GM12878 (cell line): Measurements from ENCODE around the gene DLG1. TPM values are rescaled to one million over a fixed set of nuclear protein-coding genes. Genes with fewer than 3 reads are reported as not detected.

ENCODE experiments used
- ATAC-seq: fragments of 200-7000 bp; cut with Tn5 transposase; 3 replicates; pipeline ENCODE4 v1.9.1; 2020; ENCODE audit warnings: mild to moderate bottlenecking, moderate library complexity
- BruUV-seq: library from RNA; stranded (reverse); fragments of 400-500 nt; replicated peaks from 2 replicates; lab custom pipeline; 2021; lab: Mats Ljungman, UMichigan
- CTCF ChIA-PET: fragments of 300-600 bp; sonication (Branson Sonifier 250); formaldehyde crosslinking; extraction: SDS; loops from one replicate; lab custom pipeline; 2021; ENCODE audit warnings: inconsistent platforms; lab: Yijun Ruan, JAX
- POLR2A ChIA-PET: fragments of 350-600 bp; formaldehyde crosslinking; extraction: SDS; loops from one replicate; lab custom pipeline; 2021; ENCODE audit warnings: inconsistent platforms; lab: Charles Lee
- RAD21 ChIA-PET: fragments of 300-600 bp; sonication (Branson Sonifier 250); formaldehyde crosslinking; loops from one replicate; lab custom pipeline; 2023; ENCODE audit warnings: antibody characterized with exemption; ENCODE audit not compliant: unreplicated experiment; lab: Charles Lee
- SMC1A ChIA-PET: fragments of 300-600 bp; sonication (Branson Sonifier 250); formaldehyde crosslinking; loops from one replicate; lab custom pipeline; 2023; ENCODE audit not compliant: unreplicated experiment, uncharacterized antibody; lab: Charles Lee
- DNase-seq: peaks from one replicate; pipeline ENCODE4 v3.0.0-alpha.2; 2011; ENCODE audit warnings: low read depth, low spot score
- FAIRE-seq: peaks from 3 replicates; lab custom pipeline; 2011; peaks lifted over from hg19 to GRCh38; lab: Jason Lieb, UNC
- H2AFZ ChIP-seq: 2 replicates; pipeline ENCODE4 v1.6.0; 2011; ENCODE audit warnings: low read depth, low read length, control low read depth; ENCODE audit not compliant: control insufficient read depth
- H3K27ac ChIP-seq: 2 replicates; pipeline ENCODE4 v1.5.1; 2011; ENCODE audit warnings: control low read depth; ENCODE audit not compliant: control insufficient read depth, insufficient read depth
- H3K27me3 ChIP-seq, 2 experiments: replicated peaks in 1 of 2; 2 replicates each; pipeline versions ENCODE4 v1.6.0 to v1.6.1; 2011; ENCODE audit warnings: low read length in 1 of 2; ENCODE audit not compliant: control insufficient read depth in 2 of 2, insufficient read depth in 2 of 2
- H3K36me3 ChIP-seq, 2 experiments: 2 replicates each; pipeline ENCODE4 v1.5.1; 2011; ENCODE audit warnings: low read length in 1 of 2; ENCODE audit not compliant: control insufficient read depth in 2 of 2, insufficient read depth in 2 of 2
- H3K4me1 ChIP-seq: 2 replicates; pipeline ENCODE4 v1.6.1; 2011; ENCODE audit warnings: mild to moderate bottlenecking, low read length, moderate library complexity, mixed read lengths; ENCODE audit not compliant: control insufficient read depth, insufficient read depth
- H3K4me2 ChIP-seq: 2 replicates; pipeline ENCODE4 v1.6.0; 2011; ENCODE audit warnings: control low read depth; ENCODE audit not compliant: control insufficient read depth, insufficient read depth
- H3K4me3 ChIP-seq: fragments of 200-600 bp; sonication (generic); 2 replicates; pipeline ENCODE4 v1.5.1; 2016
- H3K79me2 ChIP-seq: 2 replicates; pipeline ENCODE4 v1.6.0; 2011; ENCODE audit warnings: low read length; ENCODE audit not compliant: control insufficient read depth, insufficient read depth
- H3K9ac ChIP-seq: 2 replicates; pipeline ENCODE4 v1.8.0; 2011; ENCODE audit warnings: low read length, control low read depth, mixed read lengths; ENCODE audit not compliant: control insufficient read depth, insufficient read depth
- H3K9me3 ChIP-seq: replicated peaks from 3 replicates; pipeline ENCODE4 v1.5.1; 2011; ENCODE audit warnings: mild to moderate bottlenecking, low read length; ENCODE audit not compliant: control insufficient read depth, insufficient read depth
- H4K20me1 ChIP-seq: 2 replicates; pipeline ENCODE4 v1.6.0; 2011; ENCODE audit not compliant: control insufficient read depth, insufficient read depth
- BMI1 ChIP-seq: fragments of 450-650 bp; IDR thresholded peaks from 2 replicates; pipeline ENCODE4 v1.6.1; 2016; ENCODE audit warnings: mild to moderate bottlenecking, moderate library complexity, borderline replicate concordance
- CHD2 ChIP-seq: IDR thresholded peaks from 2 replicates; pipeline ENCODE4 v1.6.1; 2011; ENCODE audit warnings: low read depth, low read length, improper control_type of control experiment, borderline replicate concordance
- NFYB ChIP-seq: IDR thresholded peaks from 2 replicates; pipeline ENCODE4 v1.6.1; 2011; ENCODE audit warnings: low read depth, mild to moderate bottlenecking, low read length, improper control_type of control experiment, moderate library complexity; ENCODE audit not compliant: insufficient read depth
- PML ChIP-seq: IDR thresholded peaks from 2 replicates; pipeline ENCODE4 v1.6.1; 2012; ENCODE audit warnings: low read length, inconsistent platforms
- SUPT20H ChIP-seq: IDR thresholded peaks from 2 replicates; pipeline ENCODE4 v1.6.1; 2011; ENCODE audit warnings: low read depth, mild to moderate bottlenecking, low read length, moderate library complexity, borderline replicate concordance; ENCODE audit not compliant: control insufficient read depth
- WGBS: methylation state at CpG from one replicate; pipeline ENCODE4 v1.1.6; 2016; ENCODE audit warnings: low lambda C conversion rate; ENCODE audit not compliant: insufficient replicate concordance, insufficient coverage; ENCODE audit errors: missing lambda C conversion rate; 5-methylcytosine and 5-hydroxymethylcytosine counted together
- in situ Hi-C: fragments of 300-500 bp; cut with MboI; formaldehyde crosslinking; loops from 9 replicates; pipeline ENCODE4 v1.14.3; 2018; ENCODE audit warnings: mixed read lengths
- intact Hi-C: fragments of 100-400 bp; cut with micrococcal nuclease; formaldehyde crosslinking; loops from one replicate; pipeline ENCODE4 v1.14.2; 2022; ENCODE audit not compliant: unreplicated experiment
- polyA plus RNA-seq, 11 experiments: library from polyadenylated mRNA; depleted of rRNA in 4 of 11; unstranded in 6 of 11; stranded (reverse) in 5 of 11; fragments of >200 nt; fragmentation: Nextera tagmentation in 4 of 11; fragmentation: Illumina TruSeq in 1 of 11; extraction: Ambion mirVana in 4 of 11; extraction: Trizol in 1 of 11; gene quantifications; 1 replicate in 1 of 11; 2 replicates in 10 of 11; pipeline versions ENCODE4 v1.2.1 to v1.2.3, GENCODE V29; 2011 to 2016; ENCODE audit warnings: inconsistent platforms in 2 of 11, missing spikeins in 2 of 11, low read depth in 1 of 11
- total RNA-seq, 4 experiments: library from RNA; depleted of rRNA in 3 of 4; stranded (reverse); fragments of >200 nt in 3 of 4; fragmentation: Illumina TruSeq in 1 of 4; extraction: Trizol in 1 of 4; gene quantifications; 2 replicates each; pipeline versions ENCODE4 v1.2.1 to v1.2.3, GENCODE V29; 2013 to 2021
- TF ChIP-seq, protein P1 (sequence below): fragments of 450-650 bp; IDR thresholded peaks from 2 replicates; pipeline ENCODE4 v1.6.1; 2016; ENCODE audit warnings: mild to moderate bottlenecking, moderate library complexity, borderline replicate concordance

Gene DLG1
- total and polyA plus RNA-seq, 10 of the 15 experiments (the other 5 are each of a cell fraction or from before 2014, with no cell fraction given): 9.2 to 63.1 (median 40.1) TPM

DNA sequence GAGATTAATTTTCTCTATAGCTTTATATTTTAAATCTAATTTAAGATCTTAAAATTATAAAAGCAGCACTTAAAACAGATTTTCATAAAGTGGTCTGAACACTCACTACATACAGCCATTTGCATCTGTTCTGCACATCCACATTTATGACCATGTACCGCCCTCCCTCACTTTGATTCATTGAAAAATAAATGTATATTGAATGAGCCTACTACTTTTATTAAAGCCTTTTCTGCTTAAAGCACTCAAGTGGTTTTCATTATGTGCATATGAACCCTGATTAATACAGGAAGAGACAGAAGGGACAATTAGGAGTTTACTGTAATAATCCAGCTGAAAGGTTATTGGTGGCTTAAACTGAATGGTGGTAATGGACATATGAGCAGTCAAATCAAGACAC, 129.4 kb downstream of the DLG1 start:
- H3K4me2 ChIP-seq: no peak overlapping the region
- 100% methylated on average over 1 of the region's 1 CpG for WGBS
- RAD21 ChIA-PET: no interaction called here
- H3K36me3 ChIP-seq: peaks cover 0 to 3% of the 10 kb centered on the region in 2 experiments; a peak in 2 of 4 replicates
- peaks cover 2% of the 10 kb centered on the region for H3K79me2 ChIP-seq
- no peak overlapping the region for H3K9ac ChIP-seq
- BruUV-seq: no TSS peak
- TF ChIP-seq CHD2 (no peak), PML (no peak), NFYB (0 out of 2 replicates have a peak, but pooled peaks have one; percentile 9), SUPT20H (no peak)
- H3K9me3 ChIP-seq: no peaks in the 10 kb centered on the region
- H3K27ac ChIP-seq: no peak overlapping the region
- ATAC-seq (no peak), FAIRE-seq (no peak), DNase-seq (no peak)
- no peaks in the 10 kb centered on the region for H3K4me1 ChIP-seq
- in situ Hi-C loops: no loop called here
- intact Hi-C loops: no loop called here
- CTCF ChIA-PET: no interaction called here
- H2AFZ ChIP-seq: no peak overlapping the region
- H3K4me3 ChIP-seq: no peak overlapping the region
- no peaks in the 10 kb centered on the region for H4K20me1 ChIP-seq
- POLR2A ChIA-PET: no interaction called here
- SMC1A ChIA-PET: interaction anchor here (1.1 to 1.7 kb wide), 2 partner anchors 86 to 260 kb away, joined by 4 read pairs; no protein-coding TSS in a partner anchor
- no peaks in the 10 kb centered on the region for H3K27me3 ChIP-seq

DNA sequence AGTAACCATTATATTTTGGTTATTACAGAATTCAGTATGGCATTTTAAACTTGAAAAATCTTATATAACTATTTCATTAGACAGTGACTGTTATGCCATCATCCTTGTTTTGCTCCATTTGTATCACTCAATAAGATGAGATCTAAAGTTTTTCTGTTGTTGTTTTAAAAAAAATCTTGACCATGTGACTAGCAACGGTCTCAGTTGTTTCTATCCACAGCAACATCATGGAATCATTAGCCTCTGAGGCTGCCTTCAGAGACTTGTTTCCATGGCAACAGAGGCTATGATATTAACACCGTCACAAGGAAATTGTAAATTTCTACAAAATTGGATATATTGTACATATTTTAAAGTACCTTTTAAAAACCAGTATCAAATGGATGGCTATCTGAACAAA, 129.8 kb downstream of the DLG1 start:
- H3K9ac ChIP-seq: no peak overlapping the region
- POLR2A ChIA-PET: no interaction called here
- CTCF ChIA-PET: no interaction called here
- intact Hi-C loops: no loop called here
- no peaks in the 10 kb centered on the region for H3K4me1 ChIP-seq
- TF ChIP-seq BMI1 (0 out of 2 replicates have a peak, but pooled peaks have one; percentile 29), SUPT20H (no peak)
- TF ChIP-seq, protein P1, sequence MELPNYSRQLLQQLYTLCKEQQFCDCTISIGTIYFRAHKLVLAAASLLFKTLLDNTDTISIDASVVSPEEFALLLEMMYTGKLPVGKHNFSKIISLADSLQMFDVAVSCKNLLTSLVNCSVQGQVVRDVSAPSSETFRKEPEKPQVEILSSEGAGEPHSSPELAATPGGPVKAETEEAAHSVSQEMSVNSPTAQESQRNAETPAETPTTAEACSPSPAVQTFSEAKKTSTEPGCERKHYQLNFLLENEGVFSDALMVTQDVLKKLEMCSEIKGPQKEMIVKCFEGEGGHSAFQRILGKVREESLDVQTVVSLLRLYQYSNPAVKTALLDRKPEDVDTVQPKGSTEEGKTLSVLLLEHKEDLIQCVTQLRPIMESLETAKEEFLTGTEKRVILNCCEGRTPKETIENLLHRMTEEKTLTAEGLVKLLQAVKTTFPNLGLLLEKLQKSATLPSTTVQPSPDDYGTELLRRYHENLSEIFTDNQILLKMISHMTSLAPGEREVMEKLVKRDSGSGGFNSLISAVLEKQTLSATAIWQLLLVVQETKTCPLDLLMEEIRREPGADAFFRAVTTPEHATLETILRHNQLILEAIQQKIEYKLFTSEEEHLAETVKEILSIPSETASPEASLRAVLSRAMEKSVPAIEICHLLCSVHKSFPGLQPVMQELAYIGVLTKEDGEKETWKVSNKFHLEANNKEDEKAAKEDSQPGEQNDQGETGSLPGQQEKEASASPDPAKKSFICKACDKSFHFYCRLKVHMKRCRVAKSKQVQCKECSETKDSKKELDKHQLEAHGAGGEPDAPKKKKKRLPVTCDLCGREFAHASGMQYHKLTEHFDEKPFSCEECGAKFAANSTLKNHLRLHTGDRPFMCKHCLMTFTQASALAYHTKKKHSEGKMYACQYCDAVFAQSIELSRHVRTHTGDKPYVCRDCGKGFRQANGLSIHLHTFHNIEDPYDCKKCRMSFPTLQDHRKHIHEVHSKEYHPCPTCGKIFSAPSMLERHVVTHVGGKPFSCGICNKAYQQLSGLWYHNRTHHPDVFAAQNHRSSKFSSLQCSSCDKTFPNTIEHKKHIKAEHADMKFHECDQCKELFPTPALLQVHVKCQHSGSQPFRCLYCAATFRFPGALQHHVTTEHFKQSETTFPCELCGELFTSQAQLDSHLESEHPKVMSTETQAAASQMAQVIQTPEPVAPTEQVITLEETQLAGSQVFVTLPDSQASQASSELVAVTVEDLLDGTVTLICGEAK: peak; percentile 58
- TF ChIP-seq, all 136 proteins: peak for 2
- ATAC-seq (no peak), FAIRE-seq (no peak), DNase-seq (no peak)
- H3K27ac ChIP-seq: no peak overlapping the region
- BruUV-seq: no TSS peak
- H2AFZ ChIP-seq: no peak overlapping the region
- no peaks in the 10 kb centered on the region for H3K27me3 ChIP-seq
- WGBS: 83% methylated on average over 2 of the region's 2 CpGs
- in situ Hi-C loops: no loop called here
- H3K9me3 ChIP-seq: no peaks in the 10 kb centered on the region
- no peaks in the 10 kb centered on the region for H4K20me1 ChIP-seq
- peaks cover 0 to 3% of the 10 kb centered on the region in 2 experiments; a peak in 2 of 4 replicates for H3K36me3 ChIP-seq
- SMC1A ChIA-PET: interaction anchor here (1.0 to 1.7 kb wide), 3 partner anchors 20 to 260 kb away, joined by 3 to 4 read pairs (median 4); no protein-coding TSS in a partner anchor
- no peak overlapping the region for H3K4me2 ChIP-seq
- no peak overlapping the region for H3K4me3 ChIP-seq
- peaks cover under 1% of the 10 kb centered on the region for H3K79me2 ChIP-seq
- RAD21 ChIA-PET: no interaction called here
